Regular cardiac myocyte (primary cell): ENCODE results near the gene FBXL15. TPM values are rescaled to one million over a fixed set of nuclear protein-coding genes. Genes with fewer than 3 reads are reported as not detected.

Source experiments
- total RNA-seq: library from RNA; depleted of rRNA; stranded (reverse); fragments of >200 nt; gene quantifications from 2 replicates; pipeline ENCODE4 v1.2.3, GENCODE V29; 2014

FBXL15 gene, protein sequence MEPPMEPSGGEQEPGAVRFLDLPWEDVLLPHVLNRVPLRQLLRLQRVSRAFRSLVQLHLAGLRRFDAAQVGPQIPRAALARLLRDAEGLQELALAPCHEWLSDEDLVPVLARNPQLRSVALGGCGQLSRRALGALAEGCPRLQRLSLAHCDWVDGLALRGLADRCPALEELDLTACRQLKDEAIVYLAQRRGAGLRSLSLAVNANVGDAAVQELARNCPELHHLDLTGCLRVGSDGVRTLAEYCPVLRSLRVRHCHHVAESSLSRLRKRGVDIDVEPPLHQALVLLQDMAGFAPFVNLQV
- total RNA-seq = 7.5 and 9.0 TPM in 2 replicates

DNA sequence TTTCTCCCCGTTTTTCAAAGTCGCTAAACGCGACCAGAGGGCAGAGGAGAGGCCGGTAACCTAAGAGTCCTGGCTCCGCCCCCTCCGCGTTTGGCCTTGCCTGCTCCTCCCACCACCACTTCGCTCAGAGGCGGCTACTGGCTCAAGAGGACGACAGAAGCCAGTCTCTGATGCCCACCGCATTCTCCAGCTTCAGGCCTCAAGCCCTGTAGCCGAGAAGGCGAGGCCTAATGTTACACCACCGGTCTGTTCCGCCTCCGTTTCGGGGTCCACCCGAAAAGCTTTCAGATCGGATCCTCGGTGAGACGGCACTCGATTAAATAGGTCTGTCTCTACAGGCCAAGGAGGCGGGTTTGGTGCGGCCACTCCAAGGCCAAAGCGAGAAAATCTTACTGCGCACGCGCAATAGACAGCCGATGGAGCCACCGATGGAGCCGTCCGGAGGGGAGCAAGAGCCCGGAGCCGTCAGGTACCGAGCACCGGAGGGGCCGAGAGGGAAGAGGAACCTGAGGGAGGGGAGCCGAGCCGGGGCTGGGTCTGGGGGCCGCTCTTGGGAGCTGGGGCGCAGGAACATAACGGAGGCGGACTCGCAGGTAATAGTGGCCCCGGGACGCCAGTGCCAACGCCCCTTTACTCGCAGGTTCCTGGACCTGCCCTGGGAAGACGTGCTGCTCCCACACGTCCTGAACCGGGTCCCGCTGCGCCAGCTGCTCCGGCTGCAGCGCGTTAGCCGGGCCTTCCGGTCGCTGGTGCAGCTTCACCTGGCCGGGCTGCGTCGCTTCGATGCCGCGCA, at the start of gene FBXL15:
Gene FBXL15, plus strand, starts transcription at position 123 of the 793 bp plus-strand sequence. Its CDS starts 294 bp downstream, at position 417.

DNA sequence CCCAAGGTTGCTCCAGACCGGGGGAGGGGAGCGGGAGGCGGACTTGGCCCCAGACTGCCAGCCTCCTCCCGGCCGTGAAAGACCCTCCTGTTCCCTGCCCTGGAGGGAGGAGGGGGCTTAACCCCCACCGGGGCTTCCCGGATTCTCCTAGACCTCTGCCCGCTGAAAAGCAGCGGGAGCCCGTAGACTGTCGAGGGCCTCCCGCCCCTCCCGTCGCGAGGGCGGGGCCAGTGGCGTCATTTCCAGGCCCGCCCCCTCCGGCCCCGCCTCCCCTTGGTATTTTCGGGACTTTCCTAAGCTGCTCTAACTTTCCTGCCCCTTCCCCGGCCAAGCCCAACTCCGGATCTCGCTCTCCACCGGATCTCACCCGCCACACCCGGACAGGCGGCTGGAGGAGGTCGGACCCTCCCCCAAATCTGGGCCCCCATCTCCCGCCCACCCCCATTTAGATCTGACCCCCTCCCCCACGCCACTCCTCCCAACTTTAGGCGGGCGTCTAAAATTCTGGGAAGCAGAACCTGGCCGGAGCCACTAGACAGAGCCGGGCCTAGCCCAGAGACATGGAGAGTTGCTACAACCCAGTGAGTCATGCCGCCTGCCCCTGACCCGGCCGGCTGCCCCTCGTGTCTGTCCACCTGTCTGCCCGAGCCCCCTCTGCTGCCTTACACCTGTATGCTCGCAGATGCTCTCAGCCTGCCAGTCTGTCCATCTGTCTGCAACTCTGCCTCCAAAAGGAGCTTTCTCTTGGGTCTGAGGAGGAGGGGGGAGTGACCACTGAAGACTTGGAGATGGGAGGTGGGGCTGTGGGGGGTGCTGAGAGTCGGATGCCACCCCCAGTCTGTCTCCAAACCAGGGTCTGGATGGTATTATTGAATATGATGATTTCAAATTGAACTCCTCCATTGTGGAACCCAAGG, 25.0 kb upstream of the FBXL15 start, which contains the start of gene NFKB2:
Gene NFKB2, plus strand, starts transcription at position 306 of the 917 bp plus-strand sequence. Its CDS starts 255 bp downstream, at position 561.

DNA sequence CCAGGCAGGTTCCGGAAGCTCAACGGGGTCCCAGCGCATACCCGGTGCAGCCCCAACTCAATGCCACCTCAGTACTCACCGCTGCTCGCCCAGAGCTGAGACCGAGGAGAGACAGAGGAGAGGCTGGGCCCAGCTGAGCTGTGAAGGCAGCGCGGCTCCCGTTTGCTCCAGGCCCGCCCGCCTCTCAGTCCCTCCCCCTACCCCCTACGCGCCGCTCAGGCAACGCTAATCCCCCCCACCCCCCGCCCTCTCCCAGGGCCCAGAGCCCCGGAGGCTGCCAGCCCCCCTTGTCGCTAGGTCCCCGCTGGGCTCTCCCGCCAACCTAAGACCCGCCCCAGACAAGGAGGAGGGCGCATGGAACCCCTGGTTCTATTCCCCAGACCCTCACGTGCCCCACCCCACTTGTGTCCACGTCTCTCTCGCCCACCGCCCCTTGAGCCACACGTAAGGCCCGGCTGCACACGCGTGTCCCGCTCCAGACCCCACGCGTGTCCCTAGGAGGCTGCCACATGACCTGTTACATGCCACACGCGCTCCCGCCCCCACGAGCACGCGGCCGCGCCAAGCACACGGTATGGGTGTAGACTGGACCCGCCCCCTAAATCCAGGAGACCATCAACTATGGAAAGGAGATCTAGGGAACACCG, 1.9 kb upstream of the FBXL15 start, which contains the start of gene PSD:
Gene PSD, minus strand, starts transcription at position 164 of the 647 bp plus-strand sequence. CDS start 1,747 bp downstream, outside the sequence.

DNA sequence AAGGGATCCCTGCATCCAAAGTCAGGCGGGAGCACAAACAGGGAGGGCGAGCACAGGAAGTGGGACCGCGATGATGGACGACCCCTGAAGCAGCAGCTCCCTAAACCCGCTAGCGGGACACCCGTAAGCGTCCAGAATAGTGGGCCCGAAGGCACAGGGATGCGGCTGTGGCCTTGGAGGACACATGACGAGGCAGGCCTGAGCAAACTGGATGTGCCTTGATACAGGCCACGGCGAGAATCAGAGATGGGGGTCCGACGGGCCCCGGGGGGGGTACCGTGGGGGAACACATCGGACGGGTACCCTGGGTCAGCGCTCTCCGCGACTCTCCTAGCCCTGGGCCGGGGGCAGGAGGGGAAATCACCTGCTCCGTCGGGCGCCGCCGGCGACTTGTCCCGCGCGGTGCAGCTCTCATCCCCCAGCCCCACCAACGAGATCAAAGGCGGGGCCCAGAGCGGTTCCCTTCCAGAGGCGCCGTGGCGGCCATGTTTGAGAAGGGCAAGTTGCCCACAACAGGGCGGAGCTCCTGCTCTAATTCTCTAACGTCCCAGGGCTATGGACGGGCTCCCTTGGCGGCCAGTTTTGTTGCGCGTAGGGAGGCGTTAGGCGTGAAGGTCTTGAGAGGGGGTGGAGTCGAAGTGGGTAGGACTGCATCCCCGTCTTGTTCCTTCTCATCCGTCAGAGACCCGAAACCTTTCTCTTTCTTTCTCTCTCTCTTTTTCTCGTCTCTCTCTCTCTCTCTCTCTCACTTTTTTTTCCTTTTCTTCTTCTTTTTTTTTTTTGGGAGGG, 11.7 kb downstream of the FBXL15 start, which contains the start of gene CUEDC2:
Gene CUEDC2, minus strand, starts transcription at position 413 of the 789 bp plus-strand sequence. CDS start 7,386 bp downstream, outside the sequence.

DNA sequence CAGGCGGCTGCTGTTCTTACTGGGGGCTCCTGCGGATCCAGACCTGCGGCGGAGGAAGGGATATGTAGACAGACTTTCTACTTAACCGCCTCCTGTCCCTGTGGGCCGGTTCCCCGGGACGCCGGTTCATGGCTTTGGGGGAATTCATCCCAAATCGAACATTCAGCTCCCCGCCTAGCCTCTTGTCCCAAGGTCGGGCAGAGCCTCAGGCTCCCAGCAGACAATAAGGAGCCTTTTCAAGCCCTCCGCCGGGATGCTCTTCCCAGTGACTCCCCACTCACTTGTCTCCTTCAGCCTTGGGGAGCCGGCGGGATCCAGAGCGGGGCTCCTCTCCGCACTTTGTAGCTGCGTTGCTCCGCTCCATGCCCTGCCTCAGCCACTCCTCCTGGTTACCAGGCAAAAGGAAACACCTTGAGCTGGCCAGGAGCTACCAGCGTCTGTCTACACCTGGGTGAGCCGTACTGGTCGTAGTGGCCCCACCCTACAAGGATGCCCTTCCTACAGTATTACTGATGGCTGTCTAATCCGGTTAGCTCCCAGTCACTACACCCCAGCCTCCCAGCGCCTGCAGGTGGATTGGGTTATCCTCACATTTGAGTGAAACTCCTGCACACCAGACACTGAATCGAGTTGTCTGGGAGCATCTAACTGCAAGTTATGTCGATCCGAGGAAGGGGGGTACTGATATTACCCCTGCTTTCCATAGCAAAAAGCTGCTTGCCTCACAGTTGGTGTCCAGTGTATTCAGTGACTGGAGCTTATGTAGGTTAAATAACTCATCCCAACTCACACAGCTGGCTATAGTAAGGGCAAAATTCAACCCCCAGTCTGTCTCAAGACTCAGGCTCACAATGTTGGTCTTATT, 30.7 kb downstream of the FBXL15 start, which contains the start of gene C10orf95:
Gene C10orf95, minus strand, starts transcription at position 439 of the 865 bp plus-strand sequence. CDS start 450 bp downstream, outside the sequence.

Other genes with a start within 250 kb of the FBXL15 start
- 0.19 and 0.56 TPM in 2 replicates for gene ELOVL3, start 194.5 kb upstream of the FBXL15 start, total RNA-seq
- under 0.01 TPM in 2 replicates for gene PITX3, start 179.3 kb upstream of the FBXL15 start, total RNA-seq
- 20.9 and 30.3 TPM in 2 replicates for gene GBF1, start 175.3 kb upstream of the FBXL15 start, total RNA-seq
- 16.5 and 17.5 TPM in 2 replicates for gene NFKB2, start 25.1 kb upstream of the FBXL15 start, total RNA-seq
- 0.38 and 4.2 TPM in 2 replicates for gene PSD, start 2.1 kb upstream of the FBXL15 start, total RNA-seq
- 39.2 and 60.4 TPM in 2 replicates for gene CUEDC2, start 11.7 kb downstream of the FBXL15 start, total RNA-seq
- not detected in 2 replicates for gene C10orf95, start 30.7 kb downstream of the FBXL15 start, total RNA-seq
- gene ACTR1A, start 81.9 kb downstream of the FBXL15 start, total RNA-seq = 97.5 and 127 TPM in 2 replicates
- 2.3 and 2.5 TPM in 2 replicates for gene SUFU, start 83.1 kb downstream of the FBXL15 start, total RNA-seq
- 61.4 and 99.5 TPM in 2 replicates for gene TRIM8, start 223.6 kb downstream of the FBXL15 start, total RNA-seq